Natural killer cell (primary cell): ENCODE measurements around the gene LIMS2. TPM values are rescaled to one million over a fixed set of nuclear protein-coding genes. Genes with fewer than 3 reads are reported as not detected.

Source experiments
- ATAC-seq, 3 donors: fragments of 150-1000 bp in 2 of 3; fragments of 200-7000 bp in 1 of 3; cut with Tn5 transposase; 1 replicate in 1 of 3; 2 replicates in 2 of 3; pipeline ENCODE4 v1.10.0; 2021; ENCODE audit warnings: mild to moderate bottlenecking in 2 of 3, moderate library complexity in 2 of 3
- DNase-seq, 2 donors: peaks; one replicate each; pipeline versions ENCODE4 v3.0.0 to v3.0.0-alpha.2; 2013 to 2021; ENCODE audit warnings: mixed read lengths in 1 of 2
- H3K27ac ChIP-seq: one replicate; pipeline ENCODE4 v1.5.1; 2013; ENCODE audit warnings: mild to moderate bottlenecking, low read length
- H3K27me3 ChIP-seq: one replicate; pipeline ENCODE4 v1.6.1; 2013; ENCODE audit warnings: low read length; ENCODE audit not compliant: control insufficient read depth, insufficient read depth
- H3K36me3 ChIP-seq: one replicate; pipeline ENCODE4 v1.6.1; 2013; ENCODE audit warnings: low read length; ENCODE audit not compliant: control insufficient read depth, insufficient read depth
- H3K4me1 ChIP-seq: one replicate; pipeline ENCODE4 v1.6.1; 2013; ENCODE audit warnings: low read length; ENCODE audit not compliant: control insufficient read depth, insufficient read depth
- H3K4me3 ChIP-seq: one replicate; pipeline ENCODE4 v1.5.1; 2013; ENCODE audit warnings: low read length
- H3K9me3 ChIP-seq: one replicate; pipeline ENCODE4 v1.6.1; 2013; ENCODE audit warnings: low read length; ENCODE audit not compliant: control insufficient read depth, insufficient read depth
- H3K27ac Mint-ChIP-seq, 2 donors: one replicate each; pipeline ENCODE4 v1.8.0; 2022; ENCODE audit warnings: mild to moderate bottlenecking in 2 of 2, mixed read lengths in 2 of 2, moderate library complexity in 1 of 2
- H3K27me3 Mint-ChIP-seq, 2 donors: one replicate each; pipeline ENCODE4 v1.8.0; 2022; ENCODE audit warnings: low read depth in 2 of 2, mixed read lengths in 2 of 2
- H3K36me3 Mint-ChIP-seq: one replicate; pipeline ENCODE4 v1.8.0; 2022; ENCODE audit warnings: mixed read lengths
- H3K4me1 Mint-ChIP-seq, 2 donors: one replicate each; pipeline ENCODE4 v1.8.0; 2022; ENCODE audit warnings: mixed read lengths in 2 of 2
- H3K4me3 Mint-ChIP-seq: one replicate; pipeline ENCODE4 v1.8.0; 2022; ENCODE audit warnings: mild to moderate bottlenecking, moderate library complexity, mixed read lengths
- H3K9me3 Mint-ChIP-seq, 2 donors: one replicate each; pipeline ENCODE4 v1.8.0; 2022; ENCODE audit warnings: mixed read lengths in 2 of 2
- CTCF ChIP-seq: fragments of 200-600 bp; IDR thresholded peaks from one replicate; pipeline ENCODE4 v1.8.0; 2022; ENCODE audit warnings: antibody characterized with exemption
- WGBS: methylation state at CpG from one replicate; pipeline ENCODE4 v1.1.7; 2013; ENCODE audit warnings: missing lambda C conversion rate; ENCODE audit not compliant: insufficient coverage; 5-methylcytosine and 5-hydroxymethylcytosine counted together
- intact Hi-C: fragments of 100-400 bp; cut with micrococcal nuclease; formaldehyde crosslinking; loops from one replicate; pipeline ENCODE4 v1.14.2; 2022
- total RNA-seq, 4 donors: library from RNA; stranded (reverse); fragments of 120-200 nt in 1 of 4; gene quantifications; one replicate each; pipeline versions ENCODE4 v1.2.3 to v1.2.4, GENCODE V29; 2013 to 2022

The LIMS2 gene
- total RNA-seq, 3 donors from 2014 or later (not counting 1 experiment from before 2014, with no cell fraction given) = 0.15 to 0.16 TPM; not detected in 1

DNA sequence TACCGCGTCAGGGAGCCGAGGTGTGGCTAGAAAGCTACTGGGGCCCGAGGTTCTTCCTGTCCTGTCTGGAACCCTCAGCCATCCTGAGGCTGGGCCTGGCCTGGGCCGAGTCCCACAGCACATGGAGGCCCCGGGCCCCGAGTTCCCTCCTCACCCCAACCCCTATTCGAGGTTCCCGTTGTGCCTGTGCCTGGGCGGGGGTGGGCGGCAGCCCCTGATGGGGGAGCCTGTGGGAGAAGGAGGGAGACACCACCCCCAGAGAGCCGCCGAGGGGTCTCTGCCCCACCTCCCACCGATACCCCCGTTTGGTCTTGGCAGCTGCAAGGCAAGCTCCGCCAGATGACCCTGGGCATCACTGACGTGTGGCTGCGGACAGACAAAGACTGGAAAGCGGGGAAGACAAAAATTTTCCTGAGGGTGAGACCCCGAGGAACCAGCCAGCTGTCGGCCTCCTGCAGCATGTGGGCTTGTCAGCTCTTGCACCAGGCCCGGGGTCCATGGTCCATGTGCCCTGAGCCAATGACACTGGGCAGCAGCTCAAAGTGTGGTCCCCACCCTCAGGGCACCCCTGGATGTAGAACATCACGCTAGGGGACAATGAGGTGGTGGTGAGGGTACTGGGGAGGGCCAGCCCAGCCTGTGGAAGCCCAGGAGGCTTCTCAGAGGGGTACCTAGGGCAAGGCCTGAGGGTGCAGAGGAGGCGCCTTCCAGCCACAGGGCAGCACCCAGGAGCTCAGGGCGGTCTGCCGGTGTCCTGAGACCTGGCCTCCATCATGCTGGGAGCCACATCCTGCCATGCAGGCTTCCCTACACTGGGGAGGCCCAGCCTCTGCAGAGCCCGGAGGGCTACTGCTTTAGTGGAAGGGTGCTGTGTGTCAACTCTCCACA, 81.9 kb downstream of the LIMS2 start:
- Histone ChIP-seq H3K36me3 (no peaks in the 10 kb centered on the region), H3K27me3 (no peaks in the 10 kb centered on the region), H3K27ac (no peak overlapping the region), H3K4me3 (no peak overlapping the region), H3K4me1 (no peaks in the 10 kb centered on the region), H3K9me3 (no peaks in the 10 kb centered on the region)
- intact Hi-C loops = no loop called here
- Mint-ChIP-seq H3K36me3 (no peaks in the 10 kb centered on the region), H3K4me3 (no peak overlapping the region), H3K27me3 (peaks cover 0 to 4% of the 10 kb centered on the region in 2 donors), H3K9me3 (no peaks in the 10 kb centered on the region), H3K27ac (no peak overlapping the region), H3K4me1 (no peaks in the 10 kb centered on the region)
- WGBS = 92% methylated on average over 24 of the region's 27 CpGs
- peak in 1 of 2 donors; percentile 11 for DNase-seq
- no peak for ATAC-seq
- no peak for TF ChIP-seq CTCF

DNA sequence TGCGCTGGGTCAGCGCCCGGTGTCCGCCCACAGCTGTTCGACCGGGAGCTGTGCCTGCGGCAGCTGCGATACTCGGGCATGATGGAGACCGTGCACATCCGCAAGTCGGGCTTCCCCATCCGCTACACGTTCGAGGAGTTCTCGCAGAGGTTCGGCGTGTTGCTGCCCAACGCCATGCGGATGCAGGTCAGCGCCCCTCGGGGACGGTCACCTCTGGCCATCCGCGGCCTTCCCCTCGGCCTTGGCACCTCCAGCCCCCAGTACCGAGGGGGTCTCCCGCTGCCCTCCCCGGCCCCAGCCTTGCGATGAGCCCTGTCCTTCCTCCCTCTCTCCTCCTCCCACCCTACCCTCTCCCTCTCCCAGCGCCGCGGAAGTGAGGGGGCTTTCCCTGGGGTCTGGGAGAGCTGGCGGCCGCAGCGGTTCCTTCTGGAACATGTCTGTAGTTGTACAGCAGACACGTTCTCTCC, 82.5 kb downstream of the LIMS2 start:
- Mint-ChIP-seq H3K4me3 (no peak overlapping the region), H3K27me3 (no peaks in the 10 kb centered on the region), H3K4me1 (no peaks in the 10 kb centered on the region), H3K27ac (no peak overlapping the region), H3K36me3 (no peaks in the 10 kb centered on the region), H3K9me3 (no peaks in the 10 kb centered on the region)
- Histone ChIP-seq H3K4me3 (no peak overlapping the region), H3K27me3 (no peaks in the 10 kb centered on the region), H3K36me3 (no peaks in the 10 kb centered on the region), H3K27ac (no peak overlapping the region), H3K4me1 (no peaks in the 10 kb centered on the region), H3K9me3 (no peaks in the 10 kb centered on the region)
- intact Hi-C loops = no loop called here
- peak in 1 of 2 donors; percentile 8 for DNase-seq
- TF ChIP-seq CTCF = no peak
- no peak for ATAC-seq
- 94% methylated on average over 37 of the region's 37 CpGs for WGBS

GRCh38 chr2:127591221-127591923, 84.0 kb downstream of the LIMS2 start:
- 43% methylated on average over 9 of the region's 10 CpGs for WGBS
- no peak overlapping the region for H3K4me3 Mint-ChIP-seq
- Histone ChIP-seq H3K9me3 (no peaks in the 10 kb centered on the region), H3K4me1 (no peaks in the 10 kb centered on the region), H3K27me3 (no peaks in the 10 kb centered on the region), H3K27ac (no peak overlapping the region), H3K36me3 (no peaks in the 10 kb centered on the region), H3K4me3 (no peak overlapping the region)
- DNase-seq = peak; percentile 16 to 84
- peak in 2 of 3 donors; percentile 42 to 53 for ATAC-seq
- no peaks in the 10 kb centered on the region for H3K9me3 Mint-ChIP-seq
- H3K4me1 Mint-ChIP-seq = no peaks in the 10 kb centered on the region
- H3K27me3 Mint-ChIP-seq = no peaks in the 10 kb centered on the region
- intact Hi-C loops = no loop called here
- TF ChIP-seq CTCF = no peak
- no peak overlapping the region for H3K27ac Mint-ChIP-seq
- no peaks in the 10 kb centered on the region for H3K36me3 Mint-ChIP-seq
